ENCODE measurements around the gene NACAD. TPM values are rescaled to one million over a fixed set of nuclear protein-coding genes. Genes with fewer than 3 reads are reported as not detected.

Gene NACAD
- total RNA-seq, 4 donors from 2014 or later: 1.1 to 5.3 (median 1.9) TPM

DNA sequence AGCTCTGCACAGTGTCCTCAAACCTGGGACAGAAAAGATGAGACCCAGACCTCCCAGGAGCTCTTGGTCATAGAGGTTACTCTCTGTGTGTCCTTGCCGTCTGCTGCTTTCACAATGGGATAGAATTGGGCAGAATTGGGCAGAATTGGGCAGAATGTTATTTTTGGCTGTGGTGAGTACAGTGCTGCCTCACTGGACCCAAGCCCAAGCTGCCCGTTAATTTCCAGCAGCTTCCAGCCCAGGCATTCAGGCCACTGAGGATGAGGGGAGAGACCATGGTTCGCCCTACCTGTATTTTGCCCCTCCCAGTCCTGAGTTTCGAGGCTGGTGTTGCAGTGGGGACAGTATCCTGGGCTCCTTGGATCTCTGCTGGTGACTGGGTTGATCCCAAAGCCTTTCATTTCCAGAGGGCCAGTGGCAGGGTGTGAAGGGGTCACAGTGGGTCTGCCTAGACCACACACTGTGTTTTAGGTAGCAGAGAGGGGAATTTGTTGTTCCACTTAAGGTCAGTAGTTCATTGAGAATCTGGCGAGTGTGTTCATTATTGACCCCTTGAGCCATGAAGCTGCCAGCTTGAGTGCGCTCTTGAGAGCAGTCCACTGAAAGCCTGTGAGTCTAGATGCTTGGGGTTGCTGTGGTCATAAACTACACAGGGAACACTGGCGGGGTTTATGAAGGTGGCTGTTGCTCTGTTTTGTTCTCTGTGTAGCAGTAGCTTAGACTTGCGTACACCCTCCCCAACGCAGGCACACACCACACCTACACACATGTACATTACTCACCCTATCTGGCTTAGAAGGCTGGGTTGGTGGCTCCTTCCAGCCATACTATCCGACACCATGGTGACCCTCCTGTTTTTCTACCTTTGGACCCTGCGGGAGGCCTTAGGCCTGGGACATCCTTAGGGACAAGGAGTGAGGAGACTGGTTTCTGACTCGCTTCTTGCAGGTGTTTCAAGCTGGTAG, 23.5 kb downstream of the NACAD start:
- no peak for TF ChIP-seq CTCF (IDR thresholded peaks at IDR 0.05; ENCODE audit: low read depth)

- no peak for TF ChIP-seq CTCF (IDR thresholded peaks at IDR 0.05; ENCODE audit: low read depth)
Observed at GRCh38 chr7:45064047-45064725, 24.6 kb downstream of the NACAD start.

DNA sequence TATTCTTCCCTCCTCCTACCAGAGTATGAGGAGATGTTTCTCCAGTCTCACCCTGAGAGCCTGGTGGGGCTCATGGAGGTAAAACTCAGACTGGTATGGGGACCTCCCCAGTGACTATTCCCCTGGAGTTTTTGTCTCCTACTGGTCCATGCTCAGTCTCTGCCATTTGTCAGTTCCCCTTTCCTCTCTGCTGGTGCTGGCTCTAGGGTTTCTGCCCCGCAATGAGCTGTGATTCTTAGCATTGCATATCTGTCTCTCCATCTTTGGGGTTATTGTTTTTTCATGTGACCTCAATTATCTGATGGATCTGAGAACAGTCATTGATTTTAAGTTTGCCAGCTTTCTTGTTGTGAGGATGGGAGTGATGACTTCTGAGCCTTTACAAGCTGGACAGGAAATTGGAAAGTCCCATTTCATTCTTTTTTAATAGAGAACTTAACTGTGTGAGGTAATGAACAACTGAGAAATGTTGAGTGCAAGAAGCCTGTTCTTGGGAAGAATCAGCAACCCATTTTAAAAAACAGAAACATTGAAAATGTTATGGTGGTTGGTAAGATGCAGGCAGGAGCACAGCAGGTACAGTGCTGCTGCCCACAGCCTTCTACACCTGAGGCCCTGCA, 26.9 kb downstream of the NACAD start:
- TF ChIP-seq CTCF (IDR thresholded peaks at IDR 0.05; ENCODE audit: low read depth): no peak

DNA sequence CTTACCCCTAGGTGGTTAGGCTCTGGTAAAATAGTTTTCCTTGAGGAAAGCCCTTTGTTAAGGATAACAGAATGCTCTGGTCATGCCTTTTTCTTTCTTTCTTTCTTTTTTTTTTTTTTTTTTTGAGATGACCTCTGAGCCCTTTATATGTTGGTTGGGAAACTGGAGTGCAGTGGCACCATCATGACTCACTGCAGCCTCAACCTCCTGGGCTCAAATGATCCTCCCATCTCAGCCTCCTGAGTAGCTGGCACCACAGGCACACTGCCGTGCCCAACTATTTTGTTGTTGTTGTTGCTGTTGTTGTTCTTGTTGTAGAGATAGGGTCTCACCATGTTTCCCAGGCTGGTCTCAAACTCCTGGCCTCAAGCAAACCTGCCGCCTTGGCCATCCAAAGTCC, 27.4 kb downstream of the NACAD start:
- no peak for TF ChIP-seq CTCF (IDR thresholded peaks at IDR 0.05; ENCODE audit: low read depth)

DNA sequence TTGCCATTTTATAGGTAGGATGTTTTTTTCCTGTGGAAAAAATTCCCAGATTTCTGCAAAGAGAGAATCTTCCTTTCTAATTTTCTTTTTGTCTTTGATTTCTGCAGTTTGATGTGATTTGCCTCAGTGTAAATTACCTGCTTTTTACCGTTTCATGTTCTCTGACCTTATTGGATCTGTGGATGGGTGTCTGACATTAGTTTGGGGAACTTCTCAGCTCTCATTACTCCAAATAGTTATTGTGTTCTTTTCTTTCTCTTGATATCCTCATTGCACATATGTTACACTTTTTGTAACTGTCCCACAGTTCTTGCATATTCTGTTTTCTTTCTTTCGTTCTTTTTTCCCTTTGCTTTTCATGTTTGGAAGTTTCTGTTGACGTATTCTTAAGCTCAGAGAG, 28.5 kb downstream of the NACAD start:
- no peak for TF ChIP-seq CTCF (IDR thresholded peaks at IDR 0.05; ENCODE audit: low read depth)

- TF ChIP-seq CTCF (IDR thresholded peaks at IDR 0.05; ENCODE audit: low read depth): no peak
Observed at GRCh38 chr7:45057878-45058277, 30.9 kb downstream of the NACAD start.
